ENCODE measurements around the gene S100B.
A peak's percentile ranks its signal among the peaks of the same experiment; 100 is the strongest.

The S100B gene

GRCh38 chr21:46636550-46637285 is 31.8 kb upstream of the S100B start:
- Histone ChIP-seq H3K18ac (ENCODE audit: low read length) (no peak overlapping the region), H3K4me3 (ENCODE audit: low read length in 2 of 2) (peak overlapping the region in 1 of 2 donors; percentile 89), H3K36me3 (replicated peaks in 1 of 2; ENCODE audit: control insufficient read depth in 2 of 2, insufficient read depth in 2 of 2, low read length in 2 of 2) (peaks cover 6 to 53% of the 10 kb centered on the region in 2 donors), H3K27ac (replicated peaks; ENCODE audit: low read length) (no peak overlapping the region), H2AFZ (ENCODE audit: low read length) (no peak overlapping the region), H4K8ac (ENCODE audit: low read depth, low read length) (no peak overlapping the region), H3K4ac (ENCODE audit: low read length) (no peak overlapping the region), H3K79me1 (ENCODE audit: low read depth, low read length) (peaks cover 5% of the 10 kb centered on the region), H2BK5ac (ENCODE audit: low read length) (no peak overlapping the region), H3K23ac (ENCODE audit: low read depth, low read length, poor library complexity) (no peak overlapping the region), H3K9me3 (replicated peaks in 1 of 2; ENCODE audit: control insufficient read depth in 2 of 2, insufficient read depth in 1 of 2, low read depth in 1 of 2, low read length in 2 of 2) (peaks cover 0 to 5% of the 10 kb centered on the region in 2 donors), H3K9ac (ENCODE audit: low read depth, low read length, poor library complexity) (no peak overlapping the region), H2AK5ac (ENCODE audit: low read depth, low read length) (no peak overlapping the region), H2BK15ac (ENCODE audit: low read length) (no peak overlapping the region), H3K4me2 (ENCODE audit: insufficient read depth, low read length, poor library complexity, severe bottlenecking) (peak overlapping the region; percentile 90), H2BK120ac (ENCODE audit: low read depth, low read length) (no peak overlapping the region), H4K91ac (ENCODE audit: low read depth, low read length, poor library complexity) (no peak overlapping the region), H3K14ac (ENCODE audit: low read length) (no peak overlapping the region), H3K27me3 (ENCODE audit: control insufficient read depth in 3 of 3, insufficient read depth in 3 of 3, low read depth in 1 of 3, low read length in 3 of 3) (no peaks in the 10 kb centered on the region), H2BK12ac (ENCODE audit: low read length) (no peak overlapping the region), H3K4me1 (ENCODE audit: control insufficient read depth in 2 of 2, insufficient read depth in 1 of 2, low read depth in 1 of 2, low read length in 2 of 2) (peaks cover 0 to 23% of the 10 kb centered on the region in 2 donors)
- no peak for DNase-seq (ENCODE audit: low spot score)
- no CpG with 5 or more reads among the region's 7 CpGs for WGBS, 2 donors (ENCODE audit: extremely low coverage in 2 of 2, insufficient read length in 2 of 2, insufficient replicate concordance in 1 of 2)

DNA sequence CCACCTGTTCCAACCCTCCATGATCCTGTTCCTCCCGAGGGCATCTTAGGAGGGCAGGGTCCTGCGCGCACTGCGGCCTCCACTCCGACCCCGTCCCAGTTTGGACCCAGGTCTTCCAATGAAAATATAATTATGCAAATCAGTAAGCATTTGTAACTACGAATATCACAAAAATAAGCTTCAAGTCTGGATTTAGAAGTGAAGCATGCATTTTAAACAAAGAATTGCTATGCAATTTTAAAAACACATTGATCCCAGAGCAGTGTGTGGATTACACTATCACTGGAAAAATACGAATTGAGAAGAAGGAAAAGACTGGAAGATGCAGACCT is 31.3 kb upstream of the S100B start:
- Histone ChIP-seq H3K9ac (ENCODE audit: low read depth, low read length, poor library complexity) (peak overlapping the region; percentile 99), H3K14ac (ENCODE audit: low read length) (no peak overlapping the region), H3K4me2 (ENCODE audit: insufficient read depth, low read length, poor library complexity, severe bottlenecking) (peak overlapping the region; percentile 90), H2BK12ac (ENCODE audit: low read length) (no peak overlapping the region), H3K4me1 (ENCODE audit: control insufficient read depth in 2 of 2, insufficient read depth in 1 of 2, low read depth in 1 of 2, low read length in 2 of 2) (peaks cover 0 to 23% of the 10 kb centered on the region in 2 donors), H2BK120ac (ENCODE audit: low read depth, low read length) (no peak overlapping the region), H3K4ac (ENCODE audit: low read length) (no peak overlapping the region), H3K23ac (ENCODE audit: low read depth, low read length, poor library complexity) (peak overlapping the region; percentile 95), H3K27ac (replicated peaks; ENCODE audit: low read length) (peak overlapping the region; percentile 99), H4K91ac (ENCODE audit: low read depth, low read length, poor library complexity) (no peak overlapping the region), H3K4me3 (ENCODE audit: low read length in 2 of 2) (peak overlapping the region; percentile 89 to 95), H3K79me1 (ENCODE audit: low read depth, low read length) (peaks cover 3% of the 10 kb centered on the region), H3K36me3 (replicated peaks in 1 of 2; ENCODE audit: control insufficient read depth in 2 of 2, insufficient read depth in 2 of 2, low read length in 2 of 2) (peaks cover 4 to 48% of the 10 kb centered on the region in 2 donors), H3K9me3 (replicated peaks in 1 of 2; ENCODE audit: control insufficient read depth in 2 of 2, insufficient read depth in 1 of 2, low read depth in 1 of 2, low read length in 2 of 2) (peaks cover 0 to 5% of the 10 kb centered on the region in 2 donors), H2BK5ac (ENCODE audit: low read length) (peak overlapping the region; percentile 97), H3K27me3 (ENCODE audit: control insufficient read depth in 3 of 3, insufficient read depth in 3 of 3, low read depth in 1 of 3, low read length in 3 of 3) (no peaks in the 10 kb centered on the region), H2BK15ac (ENCODE audit: low read length) (no peak overlapping the region), H4K8ac (ENCODE audit: low read depth, low read length) (no peak overlapping the region), H2AFZ (ENCODE audit: low read length) (peak overlapping the region; percentile 85), H2AK5ac (ENCODE audit: low read depth, low read length) (peak overlapping the region; percentile 81), H3K18ac (ENCODE audit: low read length) (peak overlapping the region; percentile 99)
- whole genome bisulfite sequencing, 2 donors (ENCODE audit: extremely low coverage in 2 of 2, insufficient read length in 2 of 2, insufficient replicate concordance in 1 of 2) = no CpG with 5 or more reads among the region's 8 CpGs
- DNase-seq (ENCODE audit: low spot score) = no peak

DNA sequence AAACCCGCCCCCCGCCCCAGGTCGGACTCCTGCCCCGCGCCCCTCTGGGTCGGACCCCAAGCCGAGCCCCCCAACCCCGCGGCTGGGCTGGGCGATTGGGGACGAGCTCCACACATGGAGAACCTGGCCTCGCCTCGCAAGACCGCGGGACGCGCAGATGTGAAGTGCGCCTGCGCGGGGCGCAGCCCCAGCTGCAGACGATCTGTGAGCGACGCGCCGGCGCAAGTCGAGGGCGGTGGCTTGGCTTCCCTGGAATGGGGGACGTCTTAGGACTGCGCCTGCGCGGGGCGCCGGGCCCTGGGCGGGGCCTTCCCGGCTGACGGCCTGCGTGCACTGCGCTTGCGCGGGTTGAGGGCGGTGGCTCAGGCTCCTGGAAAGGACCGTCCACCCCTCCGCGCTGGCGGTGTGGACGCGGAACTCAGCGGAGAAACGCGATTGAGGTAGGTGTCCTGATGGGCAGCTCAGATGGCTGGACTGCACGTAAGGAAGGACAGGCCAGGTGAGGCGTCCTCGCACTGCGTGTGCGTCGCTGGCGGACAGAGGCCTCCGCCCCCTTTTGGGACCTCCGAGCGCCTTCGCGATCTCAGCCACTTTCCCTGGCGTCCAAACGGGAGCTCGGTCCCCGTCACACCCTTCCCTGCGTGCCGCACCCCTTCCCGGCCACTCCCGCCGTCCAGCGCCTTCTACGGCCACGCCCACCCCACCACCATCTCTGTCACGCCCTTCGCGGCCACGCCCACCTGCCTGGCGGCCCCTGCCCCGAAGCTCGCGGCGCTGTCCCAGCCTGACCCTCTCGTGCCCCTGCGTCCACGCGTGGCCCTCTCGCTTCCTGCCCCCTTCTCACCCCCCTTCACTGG is 30.7 kb upstream of the S100B start, which contains the start of gene PRMT2:
TSS of gene PRMT2 (plus strand) at position 351 of the 857 bp plus-strand sequence. CDS start 1,278 bp downstream, outside the sequence.
- peaks cover 2 to 42% of the 10 kb centered on the region in 2 donors for H3K36me3 ChIP-seq (replicated peaks in 1 of 2; ENCODE audit: control insufficient read depth in 2 of 2, insufficient read depth in 2 of 2, low read length in 2 of 2)
- H3K4me3 ChIP-seq (ENCODE audit: low read length in 2 of 2) = peak within 1 kb of the TSS; percentile 89 to 95
- peak within 1 kb of the TSS; percentile 97 for H2BK5ac ChIP-seq (ENCODE audit: low read length)
- peak within 1 kb of the TSS; percentile 81 for H2AK5ac ChIP-seq (ENCODE audit: low read depth, low read length)
- peaks cover 0 to 5% of the 10 kb centered on the region in 2 donors for H3K9me3 ChIP-seq (replicated peaks in 1 of 2; ENCODE audit: control insufficient read depth in 2 of 2, insufficient read depth in 1 of 2, low read depth in 1 of 2, low read length in 2 of 2)
- H2AFZ ChIP-seq (ENCODE audit: low read length) = peak within 1 kb of the TSS; percentile 85
- H3K9ac ChIP-seq (ENCODE audit: low read depth, low read length, poor library complexity) = peak within 1 kb of the TSS; percentile 99
- peak within 1 kb of the TSS; percentile 95 for H3K23ac ChIP-seq (ENCODE audit: low read depth, low read length, poor library complexity)
- no peaks in the 10 kb centered on the region for H3K27me3 ChIP-seq (ENCODE audit: control insufficient read depth in 3 of 3, insufficient read depth in 3 of 3, low read depth in 1 of 3, low read length in 3 of 3)
- H3K4me1 ChIP-seq (ENCODE audit: control insufficient read depth in 2 of 2, insufficient read depth in 1 of 2, low read depth in 1 of 2, low read length in 2 of 2) = peaks cover 0 to 23% of the 10 kb centered on the region in 2 donors
- peak; percentile 97 for DNase-seq (ENCODE audit: low spot score)
- peak within 1 kb of the TSS; percentile 98 for H4K8ac ChIP-seq (ENCODE audit: low read depth, low read length)
- H2BK15ac ChIP-seq (ENCODE audit: low read length) = peak within 1 kb of the TSS; percentile 87
- peak within 1 kb of the TSS; percentile 90 for H3K4me2 ChIP-seq (ENCODE audit: insufficient read depth, low read length, poor library complexity, severe bottlenecking)
- WGBS, 2 donors (ENCODE audit: extremely low coverage in 2 of 2, insufficient read length in 2 of 2, insufficient replicate concordance in 1 of 2) = no CpG with 5 or more reads among the region's 90 CpGs
- peak within 1 kb of the TSS; percentile 99 for H3K18ac ChIP-seq (ENCODE audit: low read length)
- no peak within 1 kb of the TSS for H2BK12ac ChIP-seq (ENCODE audit: low read length)
- peak within 1 kb of the TSS; percentile 94 for H3K14ac ChIP-seq (ENCODE audit: low read length)
- no peak within 1 kb of the TSS for H2BK120ac ChIP-seq (ENCODE audit: low read depth, low read length)
- no peak within 1 kb of the TSS for H4K91ac ChIP-seq (ENCODE audit: low read depth, low read length, poor library complexity)
- peaks cover 2% of the 10 kb centered on the region for H3K79me1 ChIP-seq (ENCODE audit: low read depth, low read length)
- H3K4ac ChIP-seq (ENCODE audit: low read length) = no peak within 1 kb of the TSS
- H3K27ac ChIP-seq (replicated peaks; ENCODE audit: low read length) = peak within 1 kb of the TSS; percentile 99

GRCh38 chr21:46634966-46635323 is 30.1 kb upstream of the S100B start:
- Histone ChIP-seq H3K4me3 (ENCODE audit: low read length in 2 of 2) (peak overlapping the region; percentile 74 to 89), H2AFZ (ENCODE audit: low read length) (peak overlapping the region; percentile 81), H3K18ac (ENCODE audit: low read length) (peak overlapping the region; percentile 82), H4K8ac (ENCODE audit: low read depth, low read length) (no peak overlapping the region), H3K4me2 (ENCODE audit: insufficient read depth, low read length, poor library complexity, severe bottlenecking) (peak overlapping the region; percentile 45), H2BK15ac (ENCODE audit: low read length) (no peak overlapping the region), H3K4ac (ENCODE audit: low read length) (no peak overlapping the region), H2AK5ac (ENCODE audit: low read depth, low read length) (no peak overlapping the region), H2BK12ac (ENCODE audit: low read length) (no peak overlapping the region), H3K4me1 (ENCODE audit: control insufficient read depth in 2 of 2, insufficient read depth in 1 of 2, low read depth in 1 of 2, low read length in 2 of 2) (peaks cover 0 to 23% of the 10 kb centered on the region in 2 donors), H3K9me3 (replicated peaks in 1 of 2; ENCODE audit: control insufficient read depth in 2 of 2, insufficient read depth in 1 of 2, low read depth in 1 of 2, low read length in 2 of 2) (peaks cover 0 to 1% of the 10 kb centered on the region in 2 donors), H3K27ac (replicated peaks; ENCODE audit: low read length) (peak overlapping the region; percentile 66), H3K79me1 (ENCODE audit: low read depth, low read length) (peaks cover 2% of the 10 kb centered on the region), H3K27me3 (ENCODE audit: control insufficient read depth in 3 of 3, insufficient read depth in 3 of 3, low read depth in 1 of 3, low read length in 3 of 3) (no peaks in the 10 kb centered on the region), H3K23ac (ENCODE audit: low read depth, low read length, poor library complexity) (no peak overlapping the region), H2BK5ac (ENCODE audit: low read length) (peak overlapping the region; percentile 97), H4K91ac (ENCODE audit: low read depth, low read length, poor library complexity) (no peak overlapping the region), H3K9ac (ENCODE audit: low read depth, low read length, poor library complexity) (peak overlapping the region; percentile 53), H3K14ac (ENCODE audit: low read length) (no peak overlapping the region), H2BK120ac (ENCODE audit: low read depth, low read length) (no peak overlapping the region), H3K36me3 (replicated peaks in 1 of 2; ENCODE audit: control insufficient read depth in 2 of 2, insufficient read depth in 2 of 2, low read length in 2 of 2) (peaks cover 2 to 37% of the 10 kb centered on the region in 2 donors)
- no CpG with 5 or more reads among the region's 14 CpGs for WGBS, 2 donors (ENCODE audit: extremely low coverage in 2 of 2, insufficient read length in 2 of 2, insufficient replicate concordance in 1 of 2)
- peak; percentile 74 for DNase-seq (ENCODE audit: low spot score)

Measured in neuronal stem cell (in vitro differentiated cells).